HG03457 (cell line): ENCODE measurements around the gene TBXAS1.

Experiments
- ATAC-seq: cut with Tn5 transposase; IDR thresholded peaks from one replicate; pipeline ENCODE4 v1.9.1; 2021; ENCODE audit warnings: moderate number of reproducible peaks; ENCODE audit not compliant: unreplicated experiment

TBXAS1 gene

GRCh38 chr7:140060788-140061606 lies 231.9 kb downstream of the TBXAS1 start:
- ATAC-seq: no peak

DNA sequence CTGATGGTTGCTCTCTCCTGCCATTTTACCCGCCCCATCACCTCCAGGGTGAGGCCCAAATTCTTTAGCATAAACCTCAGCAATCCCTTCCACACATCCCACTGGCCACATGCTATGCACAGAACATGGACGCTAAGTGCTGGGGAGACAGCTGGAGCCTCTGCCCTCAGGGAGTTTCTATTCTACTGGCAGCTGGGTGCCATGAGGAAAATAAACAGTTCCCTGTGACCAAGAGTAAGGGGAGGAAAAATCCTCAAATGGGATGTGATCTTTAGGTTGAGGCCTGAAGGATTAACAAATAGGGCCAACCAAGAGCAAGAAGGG lies 232.5 kb downstream of the TBXAS1 start:
- no peak for ATAC-seq

DNA sequence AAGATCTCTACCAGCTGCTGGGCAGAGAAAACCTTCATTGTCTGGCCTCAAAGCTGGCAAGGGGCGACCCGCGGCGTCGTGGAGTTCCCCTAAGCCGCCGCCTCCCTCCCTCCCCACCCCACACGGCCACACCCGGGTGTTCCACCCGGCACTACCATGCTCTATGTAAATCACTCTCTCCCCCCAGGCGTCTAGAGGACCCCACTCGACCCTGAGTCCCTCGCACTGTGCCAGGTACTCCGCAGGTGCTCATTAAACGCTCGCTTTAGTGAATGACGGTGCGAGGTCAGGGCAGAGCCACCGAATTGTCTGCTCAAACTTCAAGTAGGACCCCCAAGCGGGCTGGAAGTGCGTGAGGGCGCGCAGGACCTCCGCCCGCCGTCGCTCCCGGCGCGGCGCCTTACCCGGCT lies 233.1 kb downstream of the TBXAS1 start:
- ATAC-seq: peak; percentile 24

- peak; percentile 86 for ATAC-seq
Measured at GRCh38 chr7:140062528-140063299, 233.7 kb downstream of the TBXAS1 start, which contains the start of gene PARP12. Gene PARP12 (minus strand): TSS chr7:140062951. CDS start chr7:140062847, 104 bp downstream.

DNA sequence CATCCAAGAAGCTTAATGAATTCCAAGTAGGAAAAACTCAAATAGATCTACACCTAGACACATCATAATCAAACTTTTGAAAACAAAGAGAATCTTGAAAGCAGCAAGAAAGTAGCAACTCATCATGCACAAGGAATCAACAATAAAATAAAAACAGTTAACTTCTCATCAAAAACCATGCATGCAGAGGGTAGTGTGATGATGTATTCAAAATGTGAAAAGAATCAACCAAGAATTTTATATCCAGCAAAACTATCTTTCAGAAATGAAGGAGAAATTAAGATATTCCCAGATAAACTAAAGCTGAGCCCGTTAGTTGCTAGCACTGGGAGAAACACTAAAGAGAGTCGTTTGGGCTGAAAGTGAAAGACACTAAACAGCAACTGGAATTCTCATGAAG lies 238.0 kb downstream of the TBXAS1 start:
- ATAC-seq: no peak

GRCh38 chr7:140068033-140068432 lies 239.0 kb downstream of the TBXAS1 start:
- ATAC-seq: no peak

DNA sequence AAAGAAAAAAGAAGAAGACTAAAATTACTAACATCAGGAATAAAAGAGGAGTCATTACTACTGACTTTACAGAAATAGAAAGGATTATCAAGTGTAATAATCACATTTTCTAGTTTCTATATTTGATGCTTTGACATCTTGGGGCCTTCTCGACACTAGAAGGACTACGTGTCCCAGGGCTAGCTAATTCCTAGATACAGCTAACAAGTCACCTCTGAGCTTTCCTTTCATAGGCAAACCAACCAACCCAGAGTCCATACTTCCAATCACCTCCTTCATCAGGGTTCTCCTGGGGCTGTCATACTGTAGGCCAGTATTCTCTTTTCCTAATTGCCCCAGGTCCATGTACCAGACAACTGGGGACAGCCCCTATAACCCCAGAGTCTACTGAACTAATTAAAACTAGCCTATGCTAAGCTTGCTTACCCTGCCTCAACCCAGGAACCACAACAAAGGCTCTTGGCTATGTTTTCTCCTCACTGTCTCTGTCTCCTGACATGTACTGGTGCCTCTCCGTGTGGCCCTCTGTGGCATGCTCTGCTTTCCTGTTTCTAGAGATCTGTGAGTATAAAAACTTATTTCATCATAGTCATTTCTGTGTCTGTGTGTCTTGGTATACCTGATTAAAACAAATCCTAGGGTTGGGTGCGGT lies 240.4 kb downstream of the TBXAS1 start:
- no peak for ATAC-seq
